Measurements from ENCODE around the gene RORB. TPM values are rescaled to one million over a fixed set of nuclear protein-coding genes. Genes with fewer than 3 reads are reported as not detected.

The RORB gene
- total RNA-seq, 2 experiments from 2014 or later, result not detected

GRCh38 chr9:74662674-74663073, 165.5 kb downstream of the RORB start:
- ATAC-seq (ENCODE audit: poor library complexity) (no peak), DNase-seq (no peak)
- H3K4me3 ChIP-seq (ENCODE audit: low read length), result no peak overlapping the region
- H3K9me3 ChIP-seq (ENCODE audit: control insufficient read depth in 1 of 2, insufficient read depth in 1 of 2, low read length in 2 of 2), result no peaks in the 10 kb centered on the region
- no peaks in the 10 kb centered on the region for H3K36me3 Mint-ChIP-seq (ENCODE audit: low read depth)
- H3K4me1 Mint-ChIP-seq (ENCODE audit: low read depth), result no peaks in the 10 kb centered on the region
- peaks cover 0 to 2% of the 10 kb centered on the region in 2 experiments for H3K27me3 ChIP-seq (ENCODE audit: control insufficient read depth in 1 of 2, insufficient read depth in 2 of 2, low read length in 2 of 2)
- ChIA-PET CTCF (no interaction called here), POLR2A (interaction anchor here (1.0 kb wide), 1 partner anchor 24 kb away, joined by 3 read pairs; no protein-coding TSS in a partner anchor)
- no peaks in the 10 kb centered on the region for H3K9me3 Mint-ChIP-seq
- TF ChIP-seq CTCF (IDR thresholded peaks at IDR 0.05), result no peak
- H3K27ac ChIP-seq (ENCODE audit: low read depth in 1 of 2, low read length in 2 of 2), result no peak overlapping the region
- no peak overlapping the region for H3K4me3 Mint-ChIP-seq
- intact Hi-C loops (cut with DNase I, micrococcal nuclease), result no loop called here
- H3K27me3 Mint-ChIP-seq, result peaks cover 26% of the 10 kb centered on the region
- no peaks in the 10 kb centered on the region for H3K4me1 ChIP-seq (ENCODE audit: insufficient read depth, low read length)
- no peaks in the 10 kb centered on the region for H3K36me3 ChIP-seq (ENCODE audit: insufficient read depth, low read length)
- H3K27ac Mint-ChIP-seq, result no peak overlapping the region

DNA sequence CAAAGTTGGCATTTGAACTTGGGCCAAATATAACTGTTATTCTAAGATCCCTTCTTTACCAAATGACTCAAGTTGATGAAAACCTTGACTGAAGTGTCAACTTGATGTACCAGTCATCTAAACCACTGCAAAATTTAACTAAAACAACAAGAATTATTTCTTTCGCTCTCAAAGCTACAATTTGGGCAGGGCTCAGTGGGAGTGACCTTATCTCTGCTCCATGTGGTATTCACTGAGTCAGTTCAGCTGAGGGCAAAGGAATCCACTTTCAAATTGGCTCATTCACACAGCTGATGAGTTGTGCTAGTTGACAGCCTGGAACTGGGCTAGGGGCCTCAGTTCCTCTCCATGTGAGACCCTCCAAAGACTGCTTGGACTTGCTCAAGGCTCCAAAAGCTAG, 166.3 kb downstream of the RORB start:
- H3K4me3 ChIP-seq (ENCODE audit: low read length), result no peak overlapping the region

DNA sequence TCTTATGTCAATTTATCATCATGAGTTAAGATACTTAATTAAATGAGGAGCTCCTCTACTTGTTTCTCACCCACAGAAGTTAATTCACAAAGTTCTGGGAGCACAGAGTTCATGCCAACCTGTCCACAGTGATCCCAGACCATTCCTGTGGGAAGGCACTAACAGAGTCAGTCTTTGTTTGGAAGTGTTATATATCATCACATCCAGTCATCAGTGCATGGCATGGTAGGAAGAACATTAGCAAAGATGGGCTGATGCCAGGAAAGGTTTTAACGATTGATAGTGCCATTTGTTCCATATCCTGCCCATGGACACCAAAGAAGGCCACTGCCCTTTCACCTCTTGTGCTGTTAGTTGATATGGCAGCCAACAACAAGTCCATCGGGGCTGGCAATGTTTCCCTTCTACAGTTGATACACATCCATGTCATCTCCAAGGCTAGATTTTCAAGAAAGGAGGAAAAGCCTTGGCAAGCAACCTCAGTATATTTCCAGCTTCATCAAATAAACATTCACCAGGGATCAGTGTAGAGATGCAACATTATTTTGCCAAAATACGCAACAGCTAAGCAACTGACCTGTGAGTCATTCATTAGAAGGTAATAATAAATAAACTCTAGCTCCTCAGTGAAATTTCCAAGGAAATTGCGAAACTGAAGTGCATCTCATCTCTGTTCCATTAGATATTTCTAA, 169.6 kb downstream of the RORB start:
- Histone ChIP-seq H3K36me3 (ENCODE audit: insufficient read depth, low read length) (no peaks in the 10 kb centered on the region), H3K27ac (ENCODE audit: low read depth in 1 of 2, low read length in 2 of 2) (no peak overlapping the region), H3K4me1 (ENCODE audit: insufficient read depth, low read length) (no peaks in the 10 kb centered on the region), H3K4me3 (ENCODE audit: low read length) (no peak overlapping the region), H3K27me3 (ENCODE audit: control insufficient read depth in 1 of 2, insufficient read depth in 2 of 2, low read length in 2 of 2) (peaks cover 0 to 2% of the 10 kb centered on the region in 2 experiments), H3K9me3 (ENCODE audit: control insufficient read depth in 1 of 2, insufficient read depth in 1 of 2, low read length in 2 of 2) (no peaks in the 10 kb centered on the region)
- H3K9me3 Mint-ChIP-seq, result no peaks in the 10 kb centered on the region
- CTCF ChIA-PET, result no interaction called here
- peaks cover 32% of the 10 kb centered on the region for H3K27me3 Mint-ChIP-seq
- no peak overlapping the region for H3K27ac Mint-ChIP-seq
- POLR2A ChIA-PET, result no interaction called here
- DNase-seq (no peak), ATAC-seq (ENCODE audit: poor library complexity) (no peak)
- intact Hi-C loops (cut with DNase I, micrococcal nuclease), result no loop called here
- no peak for TF ChIP-seq CTCF (IDR thresholded peaks at IDR 0.05)
- no peak overlapping the region for H3K4me3 Mint-ChIP-seq
- no peaks in the 10 kb centered on the region for H3K36me3 Mint-ChIP-seq (ENCODE audit: low read depth)
- no peaks in the 10 kb centered on the region for H3K4me1 Mint-ChIP-seq (ENCODE audit: low read depth)

More for the DNA sequence above, 166.3 kb downstream of the RORB start:
- ATAC-seq (ENCODE audit: poor library complexity), result no peak
- no peak for TF ChIP-seq CTCF (IDR thresholded peaks at IDR 0.05)
- no peak overlapping the region for H3K4me3 Mint-ChIP-seq
- no peaks in the 10 kb centered on the region for H3K4me1 Mint-ChIP-seq (ENCODE audit: low read depth)
- no peak overlapping the region for H3K27ac Mint-ChIP-seq
- CTCF ChIA-PET, result no interaction called here
- POLR2A ChIA-PET, result no interaction called here
- no peaks in the 10 kb centered on the region for H3K4me1 ChIP-seq (ENCODE audit: insufficient read depth, low read length)
- no peaks in the 10 kb centered on the region for H3K36me3 Mint-ChIP-seq (ENCODE audit: low read depth)
- no peak overlapping the region for H3K27ac ChIP-seq (ENCODE audit: low read depth in 1 of 2, low read length in 2 of 2)
- DNase-seq, result no peak
- intact Hi-C loops (cut with DNase I, micrococcal nuclease), result no loop called here
- no peaks in the 10 kb centered on the region for H3K9me3 Mint-ChIP-seq
- no peaks in the 10 kb centered on the region for H3K9me3 ChIP-seq (ENCODE audit: control insufficient read depth in 1 of 2, insufficient read depth in 1 of 2, low read length in 2 of 2)
- H3K27me3 ChIP-seq (ENCODE audit: control insufficient read depth in 1 of 2, insufficient read depth in 2 of 2, low read length in 2 of 2), result peaks cover 0 to 2% of the 10 kb centered on the region in 2 experiments
- no peaks in the 10 kb centered on the region for H3K36me3 ChIP-seq (ENCODE audit: insufficient read depth, low read length)
- H3K27me3 Mint-ChIP-seq, result peaks cover 26% of the 10 kb centered on the region

All from CD4-positive, alpha-beta T cell (primary cell).